Stimulated activated CD4-positive, alpha-beta T cell treated with anti-CD3 and anti-CD28 coated beads, Interleukin-4, amount 100 ng/mL, for 4 hours (primary cell): ENCODE data around the gene VSTM2L.
A peak's percentile ranks its signal among the peaks of the same experiment; 100 is the strongest.

Experiments used
- DNase-seq, 2 experiments: peaks; one replicate each; pipeline ENCODE4 v3.0.0-alpha.2; 2020

VSTM2L gene

DNA sequence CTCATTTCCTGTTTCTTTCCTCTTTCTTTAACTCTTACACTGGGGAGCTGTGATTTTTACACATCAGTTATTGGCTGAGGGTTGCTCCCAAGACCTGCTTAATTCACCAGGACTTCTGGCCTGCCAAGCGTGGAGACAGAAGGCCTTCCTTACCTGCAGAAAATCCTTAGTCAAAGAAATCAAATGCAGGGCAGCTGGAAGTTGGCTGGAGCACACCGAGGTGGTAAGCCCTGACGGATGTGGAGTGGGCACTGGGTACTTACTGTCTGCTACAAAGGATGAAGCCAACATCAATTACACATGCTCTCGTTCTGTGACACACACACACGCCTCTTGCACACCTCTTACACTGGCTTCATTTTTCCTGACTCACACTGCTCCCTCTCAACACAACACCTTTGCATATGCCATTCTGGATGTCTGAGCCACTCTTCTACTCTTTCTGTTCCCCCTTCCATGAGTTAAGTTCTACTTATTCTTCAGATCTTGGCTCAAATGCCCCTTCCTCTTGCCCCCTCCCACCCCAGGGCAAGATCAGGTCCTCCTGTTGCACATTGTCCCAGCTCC lies 68.7 kb downstream of the VSTM2L start:
- no peak for DNase-seq

DNA sequence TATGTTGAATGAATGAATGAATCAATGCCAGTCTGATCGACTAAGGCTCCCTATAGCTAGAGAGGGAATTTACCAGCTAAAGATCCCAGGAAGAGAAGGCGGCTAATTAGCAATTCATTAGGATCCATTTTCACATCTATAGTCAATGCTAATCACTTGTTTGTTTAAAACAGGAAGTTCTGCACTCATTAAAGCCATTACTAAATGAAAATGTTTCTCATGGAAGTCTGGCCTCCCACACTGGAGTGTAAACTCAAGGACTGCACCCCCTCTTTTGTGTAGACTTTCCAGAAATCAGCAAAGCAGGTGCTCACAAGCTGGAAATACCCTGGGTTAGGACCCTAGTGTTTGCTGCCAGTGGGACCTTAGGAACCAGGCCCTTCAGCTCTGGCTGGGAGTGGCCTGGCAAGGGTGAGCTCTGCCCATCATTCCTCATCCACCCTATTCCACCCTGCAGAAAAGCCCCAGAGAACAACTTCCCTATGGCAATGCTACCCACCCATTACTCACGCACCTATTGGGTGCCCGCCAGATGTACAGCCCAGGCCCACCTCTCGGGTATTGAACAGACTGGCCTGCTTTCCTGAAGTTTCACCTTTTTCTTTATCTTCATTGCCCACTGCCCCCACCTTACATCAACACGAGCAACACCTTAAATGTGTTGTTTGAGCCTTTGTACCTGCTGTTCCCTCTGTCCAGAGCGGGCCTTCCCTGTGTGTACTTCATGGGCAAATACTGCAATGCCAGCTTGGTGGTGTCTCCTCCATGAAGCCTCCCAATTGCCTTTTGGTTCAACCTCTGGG lies 69.5 kb downstream of the VSTM2L start:
- DNase-seq = no peak

DNA sequence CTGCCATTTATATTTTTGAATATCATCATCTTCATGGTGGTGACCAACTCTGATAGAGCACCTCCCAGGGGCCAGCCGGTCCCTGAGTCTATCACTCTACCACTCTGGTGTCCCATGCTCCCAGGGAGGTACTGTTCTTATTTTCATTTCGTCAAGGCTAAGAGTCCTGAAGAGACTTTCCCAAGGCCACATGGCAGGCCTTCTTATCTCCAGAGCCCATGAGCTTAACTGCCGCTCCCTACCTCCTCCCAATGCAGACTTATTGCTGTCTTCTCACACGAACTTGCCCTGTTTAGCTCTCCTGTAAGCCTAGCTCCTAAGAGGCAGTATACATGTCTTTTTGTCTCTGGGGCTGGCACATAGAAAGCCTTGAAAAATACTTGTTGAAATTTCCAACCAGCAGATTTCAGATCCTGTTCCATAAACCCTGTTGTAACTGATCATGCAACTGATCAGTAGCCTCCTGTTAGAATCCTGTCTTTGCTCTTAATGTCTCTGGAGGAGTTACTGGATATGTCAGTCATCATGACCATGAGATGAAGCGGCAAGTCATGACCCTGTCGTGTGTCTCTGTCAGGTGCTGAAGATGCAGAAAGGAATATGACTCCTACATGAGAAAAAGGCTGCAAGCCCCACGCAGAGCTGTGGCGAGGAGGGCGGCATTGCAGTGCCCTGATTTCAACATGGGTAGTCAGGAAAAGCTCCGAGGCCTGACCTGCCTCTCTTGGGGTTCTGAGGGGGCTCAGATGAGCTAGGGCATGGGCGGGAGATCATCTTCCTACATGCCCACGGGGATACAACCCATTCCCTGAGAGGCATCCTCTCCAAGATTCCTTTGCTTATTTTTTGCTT lies 70.4 kb downstream of the VSTM2L start:
- no peak for DNase-seq

DNA sequence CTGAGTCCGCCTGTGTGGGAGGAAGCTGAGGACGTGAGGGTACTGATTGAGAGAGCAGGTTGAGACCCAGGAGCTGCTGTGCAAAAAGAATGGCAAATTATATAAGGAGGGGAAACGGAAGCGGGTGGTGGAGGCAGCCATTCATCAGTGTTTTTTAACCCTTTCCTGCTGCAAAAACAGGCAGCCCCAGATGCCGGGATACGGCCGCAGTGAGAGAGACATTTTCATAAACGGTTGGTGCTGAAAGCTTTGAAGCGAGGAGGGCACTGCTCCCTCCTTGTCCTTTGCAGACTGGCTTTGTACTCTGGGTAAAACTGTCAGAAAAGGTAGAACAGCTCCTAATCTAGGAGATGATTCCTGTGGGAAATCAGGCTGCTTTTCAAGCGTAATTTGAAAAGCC lies 74.0 kb downstream of the VSTM2L start:
- DNase-seq = no peak

DNA sequence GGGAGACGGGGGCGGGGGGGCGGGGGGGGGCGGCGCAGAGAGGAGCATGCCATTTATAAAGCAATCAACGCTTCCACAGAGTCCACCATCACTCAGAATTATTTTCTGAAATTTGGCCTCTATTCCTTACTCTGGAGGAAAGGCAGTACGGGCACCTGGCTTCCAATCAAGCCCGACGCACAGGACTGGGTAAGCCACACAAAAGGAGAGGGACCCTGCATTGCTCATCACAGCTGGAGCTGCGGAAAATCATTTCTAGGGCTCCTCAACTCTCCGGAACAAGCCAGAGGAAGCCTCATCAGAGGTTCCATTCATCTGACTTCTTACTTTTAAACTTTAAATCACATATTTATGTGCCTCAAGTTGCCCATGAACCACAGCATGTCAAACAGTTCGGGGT lies 74.4 kb downstream of the VSTM2L start:
- DNase-seq = no peak

DNA sequence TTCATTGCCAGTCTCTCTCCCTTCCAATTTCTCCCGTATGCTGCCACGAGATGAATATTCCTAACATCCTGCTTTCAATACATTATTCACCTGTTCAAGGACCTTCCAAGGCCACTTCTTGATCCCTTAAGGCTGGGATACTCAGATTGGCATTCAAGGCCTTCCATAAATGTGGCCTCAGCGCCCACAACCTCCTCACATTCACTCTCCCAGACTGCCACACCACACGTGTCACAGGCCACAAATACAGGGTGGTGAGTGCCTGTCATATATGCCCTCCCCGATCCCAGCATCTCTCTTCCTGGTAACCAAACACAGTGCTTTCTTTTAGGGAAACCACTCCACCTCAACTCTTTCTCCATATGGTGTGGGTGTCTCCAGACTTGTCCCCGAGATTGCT lies 74.9 kb downstream of the VSTM2L start:
- no peak for DNase-seq

DNA sequence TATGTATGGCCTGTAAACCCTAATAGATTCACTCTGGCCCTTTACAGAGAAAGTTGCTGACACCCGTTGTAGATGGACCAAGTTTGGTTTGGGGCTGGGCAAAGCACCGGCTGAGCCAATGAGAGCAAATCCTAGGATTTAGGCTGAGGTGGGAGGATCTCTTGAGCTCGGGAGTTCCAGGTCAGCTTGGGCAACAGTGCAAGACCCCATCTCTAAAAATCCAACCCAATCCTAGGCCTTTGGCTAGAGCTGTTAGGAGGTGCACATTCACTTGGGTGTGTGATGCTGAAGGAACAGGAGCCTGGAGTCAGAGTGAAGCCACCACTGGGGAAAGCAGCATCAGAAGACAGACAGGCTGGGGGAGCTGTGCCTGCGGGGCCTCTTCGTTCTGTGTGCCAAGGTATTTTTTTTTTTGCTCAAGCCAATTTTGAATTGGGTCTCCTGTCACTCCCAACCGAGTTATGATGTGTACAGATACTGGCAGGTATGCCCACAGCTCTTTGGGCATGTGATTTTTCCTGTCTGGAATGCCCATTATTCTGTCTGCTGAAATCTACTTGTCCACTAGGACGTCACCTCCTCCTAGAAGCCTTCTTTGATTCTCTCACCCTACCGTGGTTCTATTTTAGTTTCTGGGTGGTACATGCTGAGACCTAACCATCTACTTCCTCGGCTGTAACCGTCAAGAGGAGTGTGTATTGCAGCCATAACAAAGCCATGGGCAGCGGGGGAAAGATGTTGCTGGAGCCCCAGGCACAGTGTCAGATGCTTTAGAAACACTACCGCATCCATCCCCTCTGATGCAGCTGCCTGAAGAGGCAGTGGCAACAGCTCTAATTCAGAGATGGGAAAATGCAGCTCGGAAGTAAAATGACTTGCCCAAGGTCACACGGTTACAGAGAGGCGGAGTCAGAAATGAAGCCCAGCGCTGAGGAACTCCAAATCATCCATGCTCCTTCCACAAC lies 76.4 kb downstream of the VSTM2L start:
- no peak for DNase-seq

DNA sequence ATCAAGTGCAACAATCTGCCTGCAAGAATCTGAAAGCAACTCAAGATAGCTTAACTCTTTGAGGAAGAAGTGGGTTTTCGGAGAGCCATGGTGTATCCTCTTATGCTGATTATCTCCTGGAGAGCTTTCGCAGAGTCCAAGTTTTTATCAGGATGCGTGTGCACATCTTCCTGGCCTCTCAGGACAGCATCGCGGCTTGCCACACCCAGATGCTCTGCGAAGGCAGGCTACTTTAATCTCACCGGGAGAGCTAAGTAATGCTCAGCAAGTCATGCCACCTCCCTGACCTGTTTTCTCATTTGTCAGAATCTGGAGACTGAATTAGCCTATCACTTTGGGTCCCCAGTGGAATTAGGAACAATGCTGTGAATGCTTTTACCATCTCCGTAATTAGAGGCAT lies 77.5 kb downstream of the VSTM2L start:
- no peak for DNase-seq

DNA sequence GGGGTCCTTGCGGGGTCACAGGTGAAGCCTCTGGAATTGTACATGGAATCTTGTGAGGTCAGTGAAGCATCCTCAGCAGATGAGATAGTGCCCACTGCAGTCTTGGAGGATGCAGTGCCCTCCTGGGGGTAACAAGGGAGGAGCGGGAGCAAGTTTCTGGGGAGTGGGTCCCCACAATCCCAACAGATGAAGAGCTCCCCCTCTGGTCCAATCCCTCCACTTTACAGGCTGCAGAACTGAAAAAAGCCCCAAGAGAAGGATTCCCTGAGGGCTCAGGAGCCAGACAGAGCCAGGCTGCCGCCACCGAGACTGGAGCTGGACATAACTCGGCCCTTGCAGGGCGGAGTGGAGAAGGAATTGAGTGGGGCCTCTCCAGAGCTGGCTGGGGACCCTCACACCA lies 77.9 kb downstream of the VSTM2L start:
- DNase-seq = no peak

DNA sequence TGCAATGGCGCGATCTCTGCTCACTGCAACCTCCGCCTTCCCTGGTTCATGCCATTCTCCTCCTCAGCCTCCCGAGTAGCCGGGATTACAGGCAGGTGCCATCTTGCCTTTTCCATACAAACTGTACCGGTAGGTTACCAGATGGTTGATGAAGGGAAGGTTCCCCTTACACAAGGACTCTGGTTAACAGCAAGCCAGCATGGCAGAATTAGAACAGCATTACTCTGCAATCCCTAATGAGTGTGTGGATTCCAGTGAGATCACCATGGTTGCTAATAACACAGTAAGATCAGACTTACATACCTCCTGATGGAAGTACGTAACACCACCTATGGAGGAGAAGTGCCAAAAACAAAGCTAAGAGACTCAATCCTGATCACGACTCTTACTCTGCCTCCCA lies 78.6 kb downstream of the VSTM2L start:
- no peak for DNase-seq

DNA sequence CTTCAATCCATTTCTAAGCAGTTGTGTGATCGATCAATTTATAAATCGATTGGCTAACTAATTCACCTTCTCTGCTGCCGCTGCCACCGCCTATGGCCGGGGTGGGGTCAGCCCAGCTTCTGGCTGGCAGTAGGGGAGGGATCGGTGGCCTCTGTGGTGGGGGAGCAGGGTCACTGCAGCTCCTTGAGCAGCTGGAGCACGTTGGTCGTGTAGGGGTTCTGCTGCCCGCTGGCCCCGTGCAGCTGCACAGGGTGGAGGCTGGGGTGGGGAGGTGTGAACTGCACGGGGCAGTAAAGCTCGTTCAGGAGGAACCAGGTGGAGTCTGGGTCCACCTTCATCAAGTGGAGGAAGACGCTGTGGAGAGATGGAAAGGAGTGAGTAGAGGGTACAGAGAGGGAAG lies 80.4 kb downstream of the VSTM2L start:
- DNase-seq = no peak

DNA sequence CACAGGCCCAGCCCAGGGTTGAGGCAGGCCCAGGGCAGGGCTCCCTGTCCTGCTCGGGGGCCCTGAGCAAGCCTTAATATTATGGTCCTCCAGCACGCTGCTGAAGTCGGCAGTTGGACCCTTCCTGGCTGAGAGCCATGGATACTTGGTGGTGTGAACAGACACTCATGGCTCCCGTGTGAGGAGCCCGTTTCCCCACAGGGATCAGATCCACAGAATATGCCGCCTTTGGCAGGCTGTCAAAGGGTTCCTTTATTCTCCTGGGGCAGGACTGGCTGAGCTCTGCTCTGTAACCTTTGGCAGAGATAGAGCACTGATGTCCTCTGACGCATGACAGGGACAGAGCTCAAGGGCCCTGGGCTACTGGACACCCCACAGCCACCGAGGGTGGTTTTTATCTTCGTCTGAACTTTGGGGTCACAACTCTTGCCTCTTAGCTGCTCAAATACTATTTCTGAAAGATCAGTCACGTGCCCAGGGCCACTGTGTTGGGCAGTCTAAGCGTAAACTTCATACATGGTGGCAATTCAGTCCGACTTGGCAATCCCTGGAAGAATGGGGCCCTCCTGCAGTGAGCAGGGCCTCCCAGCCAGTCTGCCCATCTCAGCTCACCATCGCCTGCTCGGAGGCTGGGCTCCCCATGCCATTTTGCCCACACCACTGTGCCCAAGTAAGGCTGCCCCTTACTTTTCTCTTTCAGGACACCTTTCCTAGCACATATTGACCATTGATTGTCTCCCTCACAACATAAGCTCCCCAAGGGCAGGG lies 81.3 kb downstream of the VSTM2L start:
- no peak for DNase-seq

DNA sequence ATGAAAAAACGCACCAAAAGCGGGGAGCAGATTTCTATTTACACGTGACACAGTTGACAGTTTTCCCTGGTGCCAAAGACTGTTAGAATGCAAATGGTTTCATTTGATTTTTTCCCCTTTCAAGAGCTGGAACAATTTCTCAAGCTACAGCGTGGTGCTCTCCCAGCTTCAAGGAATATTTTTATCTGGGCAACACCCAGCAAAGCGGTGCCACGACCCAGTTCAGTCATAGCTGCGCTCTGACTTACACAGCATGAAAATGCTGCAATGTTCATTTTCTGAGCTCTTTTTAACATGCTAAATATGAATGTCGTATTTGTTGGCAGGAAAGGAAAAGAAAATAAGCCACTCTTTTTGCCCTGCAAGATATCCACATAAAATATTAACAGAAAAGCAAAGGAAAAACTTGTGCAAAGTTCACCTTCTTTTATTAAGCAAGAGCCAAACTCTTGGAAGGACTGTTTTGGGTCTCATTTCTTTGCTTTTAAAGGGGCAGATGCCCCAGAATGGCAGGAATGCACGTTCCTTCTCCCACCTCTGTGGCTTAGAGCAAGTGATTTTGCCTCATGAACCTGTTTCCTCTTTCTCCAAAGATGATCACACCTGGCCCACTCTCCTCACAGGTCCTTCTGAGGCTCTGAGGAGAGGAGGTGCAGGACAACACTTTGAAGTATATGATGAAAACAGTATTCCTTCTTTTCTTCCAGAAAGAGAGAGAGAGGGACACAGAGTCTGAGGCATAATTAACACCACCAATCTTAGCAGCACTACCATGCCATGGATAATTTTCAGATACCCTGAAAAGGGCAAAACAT lies 83.3 kb downstream of the VSTM2L start:
- no peak for DNase-seq

DNA sequence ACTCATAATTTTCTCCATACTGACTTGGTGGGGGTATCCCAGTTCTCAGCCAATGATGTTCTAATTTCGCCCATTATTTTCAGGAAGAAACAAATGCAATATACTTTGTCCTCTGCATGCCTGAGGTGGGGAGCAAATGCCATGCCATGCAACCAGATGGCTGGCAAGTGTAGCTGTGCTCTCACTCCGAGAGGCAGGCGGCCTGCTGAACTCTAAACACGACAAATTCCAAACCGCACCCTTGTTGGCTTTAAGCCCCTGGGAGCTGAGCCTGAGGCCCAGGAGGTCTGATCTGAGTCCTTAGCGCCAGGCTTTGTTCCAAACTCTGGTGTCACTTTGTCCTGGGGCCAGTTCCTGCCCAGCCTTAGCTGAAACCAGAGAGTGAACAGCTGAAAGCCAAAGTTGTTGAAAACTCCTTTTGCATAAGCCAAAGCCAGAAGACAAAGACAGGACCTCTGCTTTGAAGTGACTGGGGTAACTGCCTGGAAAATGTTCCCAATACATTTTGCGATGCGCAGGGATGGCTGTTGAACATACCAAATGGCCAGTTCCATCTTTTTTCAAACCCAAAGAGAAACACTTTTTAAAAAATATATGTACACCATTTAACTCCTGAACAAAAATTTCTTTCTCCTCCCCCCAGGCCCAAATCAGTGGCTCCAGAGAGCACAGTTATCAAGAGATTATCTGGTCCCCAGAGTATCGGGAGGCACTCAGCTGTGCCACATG lies 84.1 kb downstream of the VSTM2L start:
- DNase-seq = no peak

DNA sequence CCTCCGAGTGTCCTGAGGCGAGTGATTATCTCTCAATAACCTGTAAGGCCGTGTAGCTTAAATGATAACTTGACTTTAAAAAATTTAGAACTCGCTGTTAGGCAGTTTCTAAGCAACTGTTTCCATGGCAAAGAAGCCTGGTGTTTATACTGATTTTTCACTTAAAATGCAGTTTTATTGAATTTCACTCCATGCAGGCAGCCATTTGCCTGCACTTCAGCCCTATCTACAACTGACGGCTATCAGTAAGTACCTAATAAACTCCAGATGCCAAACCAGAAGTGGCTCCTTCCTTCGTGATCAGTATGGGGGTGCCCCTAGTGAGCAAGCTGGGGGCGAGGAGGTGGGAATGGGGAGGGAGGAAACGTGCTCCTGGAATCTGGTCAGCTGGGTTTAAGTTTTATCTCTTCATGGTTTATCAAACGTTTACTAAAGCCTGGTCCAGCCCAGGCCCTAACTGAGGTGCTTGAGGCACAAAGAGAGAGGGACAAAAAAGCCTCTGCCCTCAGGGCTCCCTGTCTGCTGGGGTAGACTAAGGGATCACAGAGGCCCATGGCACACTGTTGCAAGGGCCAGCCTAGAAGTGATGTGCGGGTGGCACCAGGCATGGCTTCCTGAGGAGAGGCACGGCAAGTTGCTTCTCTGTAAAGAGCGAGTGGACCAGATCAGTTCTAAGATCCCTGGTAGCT lies 84.8 kb downstream of the VSTM2L start:
- no peak for DNase-seq

DNA sequence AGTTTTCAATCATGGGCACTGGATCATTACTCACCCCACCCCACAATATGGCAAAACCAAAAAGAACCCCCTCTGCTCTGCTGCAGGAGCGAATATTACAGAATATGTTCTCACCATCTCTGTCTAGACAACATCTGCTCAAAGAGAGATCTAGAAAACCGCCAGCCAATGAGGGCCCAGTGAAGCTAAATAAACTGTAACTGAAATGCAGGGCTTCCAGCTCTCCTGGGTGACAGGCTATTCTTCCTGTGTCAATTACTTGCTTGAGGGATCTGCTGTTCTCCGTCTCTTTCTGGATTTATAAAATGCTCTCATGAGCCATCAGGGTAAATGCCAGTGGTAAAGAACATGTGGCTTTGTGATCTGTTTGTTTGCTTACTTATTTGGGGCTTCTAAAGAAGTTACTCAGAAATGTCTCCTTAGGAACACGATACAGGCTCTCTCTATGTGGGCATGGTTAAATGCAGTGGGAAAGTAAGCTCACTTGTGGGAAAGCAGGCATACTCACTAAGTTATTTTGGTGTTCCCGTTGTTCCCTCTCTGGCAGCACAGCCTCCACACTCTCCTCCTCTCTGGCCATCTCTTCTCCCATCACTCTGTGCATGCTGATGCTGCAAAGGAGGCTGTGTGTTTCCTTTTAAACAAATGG lies 85.5 kb downstream of the VSTM2L start:
- no peak for DNase-seq

DNA sequence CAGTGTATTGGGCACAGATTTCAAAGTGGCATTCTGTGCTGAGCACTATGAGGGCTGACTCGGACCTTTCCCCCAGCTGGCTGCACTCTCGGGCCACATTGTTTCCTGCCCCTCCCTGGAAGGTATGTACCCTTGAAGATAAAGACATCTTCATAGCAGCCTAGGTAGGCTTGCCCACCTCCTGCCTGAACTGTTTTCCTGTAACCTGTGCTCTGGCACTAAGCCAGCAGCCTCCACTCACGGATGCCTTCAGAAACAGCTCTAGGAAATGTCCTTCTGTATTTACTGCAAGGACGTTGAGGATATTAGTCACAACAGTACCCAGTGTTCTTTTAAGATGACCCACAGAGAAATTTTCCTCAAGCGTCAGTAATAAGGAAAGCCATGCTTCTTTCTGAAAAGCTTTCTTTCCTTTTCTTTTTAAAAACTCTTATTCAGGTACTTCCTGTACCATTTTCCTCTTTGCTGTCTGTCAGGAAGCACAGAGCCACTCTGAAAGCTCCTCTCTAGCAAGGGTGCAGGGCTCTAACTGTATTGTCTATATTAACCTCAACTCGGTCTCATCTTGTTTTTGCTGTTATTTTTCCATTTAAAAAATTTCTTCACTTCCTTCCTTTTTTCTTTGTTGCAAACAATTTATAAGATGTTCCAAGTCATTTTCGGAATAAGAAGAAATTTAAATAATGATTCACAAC lies 86.8 kb downstream of the VSTM2L start:
- DNase-seq = no peak

DNA sequence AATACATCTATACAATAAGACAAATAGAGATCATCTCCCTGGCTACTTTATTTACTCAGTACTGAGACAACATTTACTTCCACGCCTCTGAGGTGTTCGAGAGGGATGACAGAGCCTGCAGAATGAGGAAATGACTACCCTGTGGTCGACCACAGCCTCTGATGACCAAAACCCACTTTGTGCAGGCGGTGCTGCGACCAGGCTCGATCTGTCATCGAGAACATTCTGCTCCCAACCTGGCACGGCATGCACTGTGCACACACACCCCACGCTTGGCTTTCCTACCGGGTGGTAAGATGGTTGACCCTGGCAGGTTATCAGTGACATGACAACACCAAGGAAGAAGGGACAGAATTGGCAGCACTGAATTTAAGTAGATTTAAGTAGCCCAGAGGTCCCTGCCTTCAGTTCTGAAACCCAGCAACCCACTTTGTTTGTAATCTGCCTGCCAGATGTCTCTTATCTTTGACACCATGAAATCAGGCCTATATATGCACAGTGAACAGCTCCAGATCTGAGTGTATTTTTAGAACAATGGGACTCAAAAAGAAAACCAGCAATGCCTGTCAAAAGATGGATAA lies 87.7 kb downstream of the VSTM2L start:
- peak in 1 of 2 experiments; percentile 8 for DNase-seq
